Nephron progenitor cell (in vitro differentiated cells): ENCODE data around the gene PTAFR.

ENCODE experiments used
- DNase-seq: peaks from one replicate; pipeline ENCODE4 v3.0.0; 2021
- H3K27ac Mint-ChIP-seq: 2 replicates; pipeline ENCODE4 v1.8.0; 2021; ENCODE audit warnings: mild to moderate bottlenecking, moderate library complexity, mixed read lengths
- H3K27me3 Mint-ChIP-seq: 2 replicates; pipeline ENCODE4 v1.8.0; 2021; ENCODE audit warnings: mild to moderate bottlenecking, low read depth, mixed read lengths; ENCODE audit not compliant: poor library complexity
- H3K36me3 Mint-ChIP-seq: 2 replicates; pipeline ENCODE4 v1.8.0; 2021; ENCODE audit warnings: low read depth, mixed read lengths
- H3K4me1 Mint-ChIP-seq: 2 replicates; pipeline ENCODE4 v1.8.0; 2021; ENCODE audit warnings: mixed read lengths
- H3K4me3 Mint-ChIP-seq: 2 replicates; pipeline ENCODE4 v1.8.0; 2021; ENCODE audit warnings: mild to moderate bottlenecking, moderate library complexity, mixed read lengths
- H3K9me3 Mint-ChIP-seq: 2 replicates; pipeline ENCODE4 v1.8.0; 2021; ENCODE audit warnings: mild to moderate bottlenecking, moderate library complexity, mixed read lengths
- CTCF ChIP-seq: fragments of 200-600 bp; sonication (generic); IDR thresholded peaks from 2 replicates; pipeline ENCODE4 v1.5.0; 2021; ENCODE audit warnings: antibody characterized with exemption

PTAFR gene

GRCh38 chr1:28130901-28131300 lies 45.6 kb downstream of the PTAFR start:
- Mint-ChIP-seq H3K27ac (no peak overlapping the region), H3K27me3 (peaks cover 39% of the 10 kb centered on the region), H3K36me3 (no peaks in the 10 kb centered on the region), H3K9me3 (peaks cover 21% of the 10 kb centered on the region), H3K4me1 (peaks cover 19% of the 10 kb centered on the region), H3K4me3 (no peak overlapping the region)
- DNase-seq = no peak
- TF ChIP-seq CTCF = no peak

- DNase-seq = no peak
- no peak for TF ChIP-seq CTCF
- H3K4me3 Mint-ChIP-seq = no peak overlapping the region
- peaks cover 45% of the 10 kb centered on the region for H3K27me3 Mint-ChIP-seq
- H3K27ac Mint-ChIP-seq = no peak overlapping the region
- H3K36me3 Mint-ChIP-seq = no peaks in the 10 kb centered on the region
- peaks cover 9% of the 10 kb centered on the region for H3K9me3 Mint-ChIP-seq
- peaks cover 11% of the 10 kb centered on the region for H3K4me1 Mint-ChIP-seq
Measured at GRCh38 chr1:28129150-28129549, 47.3 kb downstream of the PTAFR start.

GRCh38 chr1:28127617-28128257 lies 48.8 kb downstream of the PTAFR start:
- H3K4me1 Mint-ChIP-seq = peaks cover 17% of the 10 kb centered on the region
- no peaks in the 10 kb centered on the region for H3K36me3 Mint-ChIP-seq
- H3K27me3 Mint-ChIP-seq = peaks cover 45% of the 10 kb centered on the region
- TF ChIP-seq CTCF = no peak
- no peak for DNase-seq
- H3K9me3 Mint-ChIP-seq = no peaks in the 10 kb centered on the region
- H3K4me3 Mint-ChIP-seq = no peak overlapping the region
- no peak overlapping the region for H3K27ac Mint-ChIP-seq

DNA sequence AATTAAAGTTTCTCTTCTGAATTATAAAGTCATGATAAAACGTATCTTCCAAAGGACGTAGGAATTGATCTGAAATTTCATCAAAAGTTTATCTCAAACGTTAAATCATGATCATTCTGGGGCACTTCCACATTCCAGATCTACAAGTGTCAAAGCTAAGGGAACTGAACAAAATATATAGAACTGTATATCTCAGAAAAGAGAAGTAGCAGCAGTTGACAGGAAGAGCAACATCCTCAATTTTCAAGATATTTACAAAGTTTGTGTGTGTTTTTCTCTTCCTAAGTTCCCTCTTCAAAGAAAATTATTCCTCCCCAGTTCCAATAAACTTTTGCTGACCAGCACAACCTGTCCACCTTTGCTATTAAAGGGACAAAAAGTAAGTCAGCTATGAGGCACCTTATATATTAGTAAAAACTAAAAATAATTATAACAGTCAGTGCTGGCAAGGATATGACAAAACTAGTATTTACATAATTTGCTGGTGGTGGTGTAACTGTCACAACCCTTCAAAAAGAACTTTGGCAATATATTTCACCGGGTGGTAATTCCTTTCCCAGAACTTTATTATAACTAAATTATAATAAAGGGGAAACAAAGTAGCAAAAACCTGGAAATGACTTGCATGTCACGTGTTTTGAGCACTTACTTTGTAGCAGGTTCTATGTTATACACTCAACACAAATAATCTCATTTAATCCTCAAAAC lies 49.6 kb downstream of the PTAFR start:
- Mint-ChIP-seq H3K27me3 (peaks cover 45% of the 10 kb centered on the region), H3K4me1 (peaks cover 9% of the 10 kb centered on the region), H3K4me3 (no peak overlapping the region), H3K27ac (no peak overlapping the region), H3K9me3 (no peaks in the 10 kb centered on the region), H3K36me3 (no peaks in the 10 kb centered on the region)
- DNase-seq = no peak
- TF ChIP-seq CTCF = no peak

GRCh38 chr1:28126212-28126611 lies 50.3 kb downstream of the PTAFR start:
- H3K4me3 Mint-ChIP-seq = no peak overlapping the region
- peaks cover 45% of the 10 kb centered on the region for H3K27me3 Mint-ChIP-seq
- H3K4me1 Mint-ChIP-seq = peaks cover 6% of the 10 kb centered on the region
- H3K27ac Mint-ChIP-seq = no peak overlapping the region
- TF ChIP-seq CTCF = no peak
- no peak for DNase-seq
- H3K9me3 Mint-ChIP-seq = no peaks in the 10 kb centered on the region
- H3K36me3 Mint-ChIP-seq = no peaks in the 10 kb centered on the region

DNA sequence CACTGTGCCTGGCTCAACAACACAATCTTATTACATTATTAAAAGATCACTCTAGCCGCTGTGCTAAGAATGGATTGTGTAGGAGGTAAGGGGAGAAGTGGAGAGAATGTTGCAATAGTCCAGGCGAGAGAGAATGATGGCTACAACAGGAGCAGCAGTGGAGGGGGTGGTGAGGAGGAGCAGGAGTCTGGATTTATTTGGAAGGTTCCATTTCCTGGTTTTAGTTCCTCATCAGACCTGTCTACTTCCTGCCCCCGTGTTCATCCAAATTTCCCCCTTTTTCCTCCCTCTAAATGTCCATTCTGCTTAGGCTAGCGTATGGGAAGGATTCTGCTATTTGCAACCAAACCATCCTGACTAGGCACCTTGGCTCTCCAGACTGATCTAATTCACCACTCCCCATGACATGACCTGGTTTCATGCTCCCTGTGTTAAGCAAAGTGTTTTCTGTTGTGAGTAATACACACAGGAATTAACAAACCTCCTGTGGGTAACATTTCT lies 53.0 kb downstream of the PTAFR start:
- Mint-ChIP-seq H3K36me3 (no peaks in the 10 kb centered on the region), H3K27me3 (peaks cover 36% of the 10 kb centered on the region), H3K4me1 (peaks cover 6% of the 10 kb centered on the region), H3K4me3 (no peak overlapping the region), H3K27ac (peak overlapping the region; percentile 21), H3K9me3 (peaks cover 3% of the 10 kb centered on the region)
- no peak for TF ChIP-seq CTCF
- DNase-seq = no peak
